ENCODE data around the gene CNTNAP5. TPM values are rescaled to one million over a fixed set of nuclear protein-coding genes. Genes with fewer than 3 reads are reported as not detected.

Gene CNTNAP5
- total and polyA plus RNA-seq, 2 of the 8 experiments (the other 6 are each of a cell fraction or from before 2014, with no cell fraction given): 0.11 to 0.76 TPM

- Histone ChIP-seq H3K14ac (ENCODE audit: insufficient read length) (no peak overlapping the region), H2BK15ac (ENCODE audit: low read length) (no peak overlapping the region), H3K4me3 (ENCODE audit: extremely low read depth in 1 of 4, insufficient read depth in 2 of 4, low read depth in 3 of 4, low read length in 4 of 4) (no peak overlapping the region), H3K18ac (ENCODE audit: extremely low read depth, low read length) (no peak overlapping the region), H2BK12ac (ENCODE audit: low read depth, low read length) (no peak overlapping the region), H4K8ac (ENCODE audit: extremely low read depth, insufficient read depth, low read length) (no peak overlapping the region), H3K9ac (replicated peaks in 1 of 4; ENCODE audit: extremely low read depth in 1 of 4, low read depth in 3 of 4, low read length in 3 of 4) (no peak overlapping the region), H3K27ac (ENCODE audit: low read depth, low read length) (no peak overlapping the region), H2AFZ (ENCODE audit: low read length) (no peak overlapping the region), H4K5ac (ENCODE audit: insufficient read length, low read depth, low read length) (no peak overlapping the region), H2BK20ac (ENCODE audit: low read length) (no peak overlapping the region), H4K20me1 (replicated peaks in 1 of 2; ENCODE audit: control insufficient read depth in 1 of 2, insufficient read depth in 2 of 2, low read length in 2 of 2) (no peaks in the 10 kb centered on the region), H2AK5ac (ENCODE audit: low read depth, low read length) (no peak overlapping the region), H3K23me2 (ENCODE audit: low read depth, low read length) (no peaks in the 10 kb centered on the region), H3K79me1 (ENCODE audit: low read depth, low read length) (no peaks in the 10 kb centered on the region), H3K4me2 (ENCODE audit: insufficient read depth in 1 of 2, low read depth in 2 of 2, low read length in 2 of 2) (no peak overlapping the region), H3K56ac (replicated peaks; ENCODE audit: insufficient read length, low read depth, low read length) (no peak overlapping the region), H3K36me3 (ENCODE audit: control insufficient read depth in 2 of 4, insufficient read depth in 4 of 4, low read length in 3 of 4) (no peaks in the 10 kb centered on the region), H3K27me3 (replicated peaks in 1 of 4; ENCODE audit: control insufficient read depth in 3 of 4, extremely low read depth in 1 of 4, insufficient read depth in 3 of 4, low read length in 3 of 4) (no peaks in the 10 kb centered on the region), H3K4ac (replicated peaks; ENCODE audit: insufficient read length, low read depth, low read length) (no peak overlapping the region), H4K91ac (replicated peaks; ENCODE audit: insufficient read length, low read length) (no peak overlapping the region), H3K4me1 (replicated peaks in 1 of 4; ENCODE audit: control insufficient read depth in 3 of 4, insufficient read depth in 4 of 4, low read length in 3 of 4) (no peaks in the 10 kb centered on the region), H2BK5ac (ENCODE audit: low read depth, low read length) (no peak overlapping the region), H2BK120ac (replicated peaks; ENCODE audit: low read depth, low read length) (no peak overlapping the region), H3K79me2 (ENCODE audit: control insufficient read depth in 1 of 2, insufficient read depth in 2 of 2, low read length in 2 of 2) (no peaks in the 10 kb centered on the region), H3K9me3 (ENCODE audit: insufficient read depth in 2 of 2, low read depth in 1 of 2, low read length in 1 of 2) (0 out of 4 replicates have a peak, but pooled peaks cover 0 to 4% of the 10 kb centered on the region in 2 experiments), H3K23ac (ENCODE audit: insufficient read length) (no peak overlapping the region)
- no peak for DNase-seq (ENCODE audit: low read depth in 1 of 2, low spot score in 2 of 2)
- FAIRE-seq: no peak
- CTCF ChIA-PET (ENCODE audit: partially characterized antibody): interaction anchor here (1.1 kb wide), 1 partner anchor 108 kb away, joined by 3 read pairs; no protein-coding TSS in a partner anchor
- POLR2A ChIA-PET (ENCODE audit: partially characterized antibody): no interaction called here
- TF ChIP-seq GTF2F1 (IDR thresholded peaks at IDR 0.05; ENCODE audit: borderline replicate concordance, low read depth, low read length) (no peak), BCL11A (IDR thresholded peaks at IDR 0.05; ENCODE audit: low read depth in 2 of 2, low read length in 2 of 2) (no peak), ATF3 (IDR thresholded peaks at IDR 0.05; ENCODE audit: insufficient read depth, low read depth, low read length) (no peak), SIX5 (IDR thresholded peaks at IDR 0.05; ENCODE audit: low read depth, low read length) (no peak), JUND (IDR thresholded peaks at IDR 0.05; ENCODE audit: low read length) (no peak)
Measured at GRCh38 chr2:124692216-124692615, 667.1 kb downstream of the CNTNAP5 start.

Data from H1 (cell line).